HL-60 (cell line): ENCODE results near the gene DYNLRB1.

Experiments used
- POLR2AphosphoS5 ChIP-seq: IDR thresholded peaks from 2 replicates; pipeline ENCODE4 v1.6.1; 2012; ENCODE audit warnings: low read depth
- REST ChIP-seq: IDR thresholded peaks from 2 replicates; pipeline ENCODE4 v1.6.1; 2012; ENCODE audit warnings: low read depth; ENCODE audit not compliant: insufficient replicate concordance
- TF ChIP-seq, protein P1 (sequence below): IDR thresholded peaks from one replicate; pipeline ENCODE4 v1.5.1; 2011; ENCODE audit warnings: low read length, control low read depth, inconsistent platforms; ENCODE audit not compliant: insufficient read depth

DNA sequence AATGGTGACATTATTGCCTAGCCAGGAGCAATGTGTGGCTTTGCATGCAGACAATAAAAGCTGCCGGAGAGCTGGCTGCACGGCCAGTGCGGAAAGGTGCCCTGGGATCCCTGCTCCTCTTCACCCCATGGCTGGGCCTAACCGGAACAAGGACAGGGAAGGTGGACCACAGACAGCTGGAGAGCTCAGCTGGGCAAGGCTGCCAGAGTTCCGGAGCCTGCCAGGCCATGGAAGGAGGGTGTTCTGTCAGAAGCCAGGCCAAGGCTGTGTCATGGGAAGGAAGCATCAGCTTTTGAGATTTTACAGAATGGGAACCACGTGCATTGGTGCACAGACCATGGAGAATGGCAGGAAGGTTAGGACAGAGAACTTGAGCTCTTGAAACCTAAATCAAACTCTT, 67.3 kb downstream of the DYNLRB1 start:
- TF ChIP-seq, protein P1, sequence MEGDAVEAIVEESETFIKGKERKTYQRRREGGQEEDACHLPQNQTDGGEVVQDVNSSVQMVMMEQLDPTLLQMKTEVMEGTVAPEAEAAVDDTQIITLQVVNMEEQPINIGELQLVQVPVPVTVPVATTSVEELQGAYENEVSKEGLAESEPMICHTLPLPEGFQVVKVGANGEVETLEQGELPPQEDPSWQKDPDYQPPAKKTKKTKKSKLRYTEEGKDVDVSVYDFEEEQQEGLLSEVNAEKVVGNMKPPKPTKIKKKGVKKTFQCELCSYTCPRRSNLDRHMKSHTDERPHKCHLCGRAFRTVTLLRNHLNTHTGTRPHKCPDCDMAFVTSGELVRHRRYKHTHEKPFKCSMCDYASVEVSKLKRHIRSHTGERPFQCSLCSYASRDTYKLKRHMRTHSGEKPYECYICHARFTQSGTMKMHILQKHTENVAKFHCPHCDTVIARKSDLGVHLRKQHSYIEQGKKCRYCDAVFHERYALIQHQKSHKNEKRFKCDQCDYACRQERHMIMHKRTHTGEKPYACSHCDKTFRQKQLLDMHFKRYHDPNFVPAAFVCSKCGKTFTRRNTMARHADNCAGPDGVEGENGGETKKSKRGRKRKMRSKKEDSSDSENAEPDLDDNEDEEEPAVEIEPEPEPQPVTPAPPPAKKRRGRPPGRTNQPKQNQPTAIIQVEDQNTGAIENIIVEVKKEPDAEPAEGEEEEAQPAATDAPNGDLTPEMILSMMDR = no peak
- TF ChIP-seq POLR2AphosphoS5 (no peak), REST (no peak)
